ENCODE data around the gene AP2B1. TPM values are rescaled to one million over a fixed set of nuclear protein-coding genes. Genes with fewer than 3 reads are reported as not detected.

Gene AP2B1
- total and polyA plus RNA-seq, 4 experiments from 2014 or later: 54.1 to 165 (median 118) TPM

GRCh38 chr17:35764123-35764991, 177.2 kb downstream of the AP2B1 start:
- H3K4me3 Mint-ChIP-seq: peak overlapping the region; percentile 89 to 98 (median 95)
- intact Hi-C loops (cut with micrococcal nuclease): loop anchor here (1.0 kb wide), 2 partner anchors 40 to 45 kb away; partner anchors contain the start of gene TAF15
- ChIA-PET POLR2A (ENCODE audit: partially characterized antibody) (interaction anchor here (0.8 to 4.4 kb wide), 15 partner anchors 16 to 603 kb away, joined by 3 to 115 read pairs (median 4); partner anchors contain the start of genes MMP28, PEX12 and TAF15), CTCF (ENCODE audit: partially characterized antibody) (interaction anchor here (0.6 to 13.8 kb wide), 64 partner anchors 9 to 835 kb away, joined by 3 to 350 read pairs (median 4); partner anchors contain the start of genes AP2B1, CCT6B, MMP28 and RASL10B)
- H3K36me3 Mint-ChIP-seq: no peaks in the 10 kb centered on the region
- peak overlapping the region; percentile 15 for H3K27ac ChIP-seq (ENCODE audit: low read depth, low read length)
- H3K27me3 ChIP-seq (ENCODE audit: insufficient read depth, low read length): no peaks in the 10 kb centered on the region
- no peaks in the 10 kb centered on the region for H3K36me3 ChIP-seq (ENCODE audit: insufficient read depth, low read length)
- H3K4me3 ChIP-seq (ENCODE audit: low read length in 2 of 2): peak overlapping the region; percentile 54 to 57
- H3K4me1 Mint-ChIP-seq: peaks cover 1 to 13% (median 6%) of the 10 kb centered on the region in 4 donors
- peaks cover 6% of the 10 kb centered on the region for H3K4me1 ChIP-seq (ENCODE audit: insufficient read depth, low read length)
- H3K9me3 ChIP-seq (ENCODE audit: control insufficient read depth in 1 of 2, low read length in 2 of 2): no peaks in the 10 kb centered on the region
- H3K27me3 Mint-ChIP-seq: no peaks in the 10 kb centered on the region
- H3K27ac Mint-ChIP-seq: peak overlapping the region; percentile 59 to 93 (median 83)
- DNase-seq: peak; percentile 78 to 84 (median 78)
- H3K9me3 Mint-ChIP-seq: no peaks in the 10 kb centered on the region

- Mint-ChIP-seq H3K27ac (peak overlapping the region in 2 of 7 donors; percentile 49 to 80), H3K27me3 (no peaks in the 10 kb centered on the region), H3K9me3 (no peaks in the 10 kb centered on the region), H3K36me3 (no peaks in the 10 kb centered on the region), H3K4me3 (peak overlapping the region; percentile 21 to 98 (median 95)), H3K4me1 (peaks cover 1 to 13% (median 6%) of the 10 kb centered on the region in 4 donors)
- intact Hi-C loops (cut with micrococcal nuclease): no loop called here
- Histone ChIP-seq H3K27ac (ENCODE audit: low read depth, low read length) (no peak overlapping the region), H3K4me3 (ENCODE audit: low read length in 2 of 2) (peak overlapping the region in 1 of 2 donors; percentile 57), H3K36me3 (ENCODE audit: insufficient read depth, low read length) (no peaks in the 10 kb centered on the region), H3K27me3 (ENCODE audit: insufficient read depth, low read length) (no peaks in the 10 kb centered on the region), H3K9me3 (ENCODE audit: control insufficient read depth in 1 of 2, low read length in 2 of 2) (no peaks in the 10 kb centered on the region), H3K4me1 (ENCODE audit: insufficient read depth, low read length) (peaks cover 6% of the 10 kb centered on the region)
- DNase-seq: no peak
- CTCF ChIA-PET (ENCODE audit: partially characterized antibody): interaction anchor here (1.2 to 13.8 kb wide), 13 partner anchors 10 to 597 kb away, joined by 4 to 350 read pairs (median 11); partner anchors contain the start of genes MMP28, RASL10B and TAF15
- POLR2A ChIA-PET (ENCODE audit: partially characterized antibody): interaction anchor here (1.2 to 4.4 kb wide), 3 partner anchors 44 to 234 kb away, joined by 3 to 115 read pairs (median 3); partner anchors contain the start of gene TAF15
Observed at GRCh38 chr17:35765086-35765710, 178.1 kb downstream of the AP2B1 start.

GRCh38 chr17:35765756-35766488, 178.8 kb downstream of the AP2B1 start:
- intact Hi-C loops (cut with micrococcal nuclease): no loop called here
- H3K4me3 Mint-ChIP-seq: peak overlapping the region in 2 of 8 donors; percentile 20 to 29

GRCh38 chr17:35766489-35766877, 179.4 kb downstream of the AP2B1 start:
- Mint-ChIP-seq H3K9me3 (no peaks in the 10 kb centered on the region), H3K27ac (no peak overlapping the region), H3K27me3 (no peaks in the 10 kb centered on the region), H3K36me3 (no peaks in the 10 kb centered on the region), H3K4me3 (no peak overlapping the region), H3K4me1 (peaks cover 1 to 13% (median 6%) of the 10 kb centered on the region in 4 donors)
- CTCF ChIA-PET (ENCODE audit: partially characterized antibody): interaction anchor here (1.0 to 13.8 kb wide), 5 partner anchors 9 to 381 kb away, joined by 4 to 350 read pairs (median 6); partner anchors contain the start of gene TAF15
- no peak for DNase-seq
- POLR2A ChIA-PET (ENCODE audit: partially characterized antibody): interaction anchor here (1.0 kb wide), 1 partner anchor 42 kb away, joined by 5 read pairs; no protein-coding TSS in a partner anchor
- Histone ChIP-seq H3K36me3 (ENCODE audit: insufficient read depth, low read length) (no peaks in the 10 kb centered on the region), H3K27ac (ENCODE audit: low read depth, low read length) (no peak overlapping the region), H3K9me3 (ENCODE audit: control insufficient read depth in 1 of 2, low read length in 2 of 2) (no peaks in the 10 kb centered on the region), H3K27me3 (ENCODE audit: insufficient read depth, low read length) (no peaks in the 10 kb centered on the region), H3K4me1 (ENCODE audit: insufficient read depth, low read length) (peaks cover 6% of the 10 kb centered on the region), H3K4me3 (ENCODE audit: low read length in 2 of 2) (no peak overlapping the region)
- intact Hi-C loops (cut with micrococcal nuclease): no loop called here

More at GRCh38 chr17:35765756-35766488, 178.8 kb downstream of the AP2B1 start:
- Mint-ChIP-seq H3K27me3 (no peaks in the 10 kb centered on the region), H3K4me1 (peaks cover 1 to 13% (median 6%) of the 10 kb centered on the region in 4 donors), H3K36me3 (no peaks in the 10 kb centered on the region), H3K9me3 (no peaks in the 10 kb centered on the region), H3K27ac (no peak overlapping the region)
- ChIA-PET CTCF (ENCODE audit: partially characterized antibody) (interaction anchor here (2.2 to 13.8 kb wide), 4 partner anchors 10 to 42 kb away, joined by 10 to 350 read pairs (median 38); partner anchors contain the start of genes MMP28 and TAF15), POLR2A (ENCODE audit: partially characterized antibody) (interaction anchor here (1.0 to 4.4 kb wide), 2 partner anchors 43 kb away, joined by 5 to 115 read pairs; partner anchors contain the start of gene TAF15)
- H3K27ac ChIP-seq (ENCODE audit: low read depth, low read length): no peak overlapping the region
- no peaks in the 10 kb centered on the region for H3K27me3 ChIP-seq (ENCODE audit: insufficient read depth, low read length)
- H3K9me3 ChIP-seq (ENCODE audit: control insufficient read depth in 1 of 2, low read length in 2 of 2): no peaks in the 10 kb centered on the region
- no peaks in the 10 kb centered on the region for H3K36me3 ChIP-seq (ENCODE audit: insufficient read depth, low read length)
- no peak overlapping the region for H3K4me3 ChIP-seq (ENCODE audit: low read length in 2 of 2)
- DNase-seq: no peak
- H3K4me1 ChIP-seq (ENCODE audit: insufficient read depth, low read length): peaks cover 6% of the 10 kb centered on the region

GRCh38 chr17:35766903-35767510, 179.9 kb downstream of the AP2B1 start:
- H3K27ac Mint-ChIP-seq: peak overlapping the region in 1 of 7 donors; percentile 22
- Histone ChIP-seq H3K27me3 (ENCODE audit: insufficient read depth, low read length) (no peaks in the 10 kb centered on the region), H3K27ac (ENCODE audit: low read depth, low read length) (no peak overlapping the region), H3K36me3 (ENCODE audit: insufficient read depth, low read length) (no peaks in the 10 kb centered on the region), H3K9me3 (ENCODE audit: control insufficient read depth in 1 of 2, low read length in 2 of 2) (no peaks in the 10 kb centered on the region), H3K4me3 (ENCODE audit: low read length in 2 of 2) (no peak overlapping the region), H3K4me1 (ENCODE audit: insufficient read depth, low read length) (peaks cover 6% of the 10 kb centered on the region)
- no peak overlapping the region for H3K4me3 Mint-ChIP-seq
- peak in 4 of 5 donors; percentile 17 to 28 (median 22) for DNase-seq
- ChIA-PET POLR2A (ENCODE audit: partially characterized antibody) (interaction anchor here (0.9 to 1.0 kb wide), 2 partner anchors 41 to 63 kb away, joined by 3 to 5 read pairs; no protein-coding TSS in a partner anchor), CTCF (ENCODE audit: partially characterized antibody) (interaction anchor here (0.8 to 13.8 kb wide), 9 partner anchors 10 to 382 kb away, joined by 3 to 350 read pairs (median 4); partner anchors contain the start of gene TAF15)
- peaks cover 1 to 13% (median 6%) of the 10 kb centered on the region in 4 donors for H3K4me1 Mint-ChIP-seq
- peaks cover 0 to under 1% of the 10 kb centered on the region in 2 donors for H3K27me3 Mint-ChIP-seq
- no peaks in the 10 kb centered on the region for H3K36me3 Mint-ChIP-seq
- intact Hi-C loops (cut with micrococcal nuclease): no loop called here
- no peaks in the 10 kb centered on the region for H3K9me3 Mint-ChIP-seq

- Histone ChIP-seq H3K9me3 (ENCODE audit: control insufficient read depth in 1 of 2, low read length in 2 of 2) (no peaks in the 10 kb centered on the region), H3K27ac (ENCODE audit: low read depth, low read length) (no peak overlapping the region), H3K4me3 (ENCODE audit: low read length in 2 of 2) (no peak overlapping the region), H3K4me1 (ENCODE audit: insufficient read depth, low read length) (peaks cover 6% of the 10 kb centered on the region), H3K27me3 (ENCODE audit: insufficient read depth, low read length) (no peaks in the 10 kb centered on the region), H3K36me3 (ENCODE audit: insufficient read depth, low read length) (no peaks in the 10 kb centered on the region)
- H3K27ac Mint-ChIP-seq: no peak overlapping the region
- no peak for DNase-seq
- no peak overlapping the region for H3K4me3 Mint-ChIP-seq
- H3K27me3 Mint-ChIP-seq: peaks cover 0 to 7% of the 10 kb centered on the region in 2 donors
- H3K4me1 Mint-ChIP-seq: peaks cover 1 to 13% (median 6%) of the 10 kb centered on the region in 4 donors
- intact Hi-C loops (cut with micrococcal nuclease): no loop called here
- H3K9me3 Mint-ChIP-seq: no peaks in the 10 kb centered on the region
- H3K36me3 Mint-ChIP-seq: no peaks in the 10 kb centered on the region
- POLR2A ChIA-PET (ENCODE audit: partially characterized antibody): no interaction called here
- CTCF ChIA-PET (ENCODE audit: partially characterized antibody): interaction anchor here (1.0 to 13.8 kb wide), 5 partner anchors 21 to 39 kb away, joined by 3 to 350 read pairs (median 3); partner anchors contain the start of gene TAF15
Observed at GRCh38 chr17:35768797-35769196, 181.7 kb downstream of the AP2B1 start.

Measured in CD4-positive, alpha-beta memory T cell (primary cell).